GM10248 (cell line): ENCODE data around the gene CRIP2.

Experiments used
- CTCF ChIA-PET: fragments of 300-600 bp; sonication (Branson Sonifier 250); formaldehyde crosslinking; extraction: SDS; loops from one replicate; lab custom pipeline; 2021; ENCODE audit warnings: antibody characterized with exemption; lab: Yijun Ruan, JAX
- POLR2A ChIA-PET: fragments of 350-650 bp; sonication (Branson Sonifier 250); formaldehyde crosslinking; extraction: SDS; loops from one replicate; lab custom pipeline; 2020; ENCODE audit warnings: antibody characterized with exemption; lab: Yijun Ruan, JAX
- DNase-seq: peaks from one replicate; pipeline ENCODE4 v3.0.0; 2012; ENCODE audit errors: extremely low spot score
- TF ChIP-seq, protein P1 (sequence below): IDR thresholded peaks from 2 replicates; pipeline ENCODE4 v1.5.1; 2012; ENCODE audit warnings: mild to moderate bottlenecking, low read depth; ENCODE audit errors: extremely low read depth, missing control alignments, control extremely low read depth

The CRIP2 gene

DNA sequence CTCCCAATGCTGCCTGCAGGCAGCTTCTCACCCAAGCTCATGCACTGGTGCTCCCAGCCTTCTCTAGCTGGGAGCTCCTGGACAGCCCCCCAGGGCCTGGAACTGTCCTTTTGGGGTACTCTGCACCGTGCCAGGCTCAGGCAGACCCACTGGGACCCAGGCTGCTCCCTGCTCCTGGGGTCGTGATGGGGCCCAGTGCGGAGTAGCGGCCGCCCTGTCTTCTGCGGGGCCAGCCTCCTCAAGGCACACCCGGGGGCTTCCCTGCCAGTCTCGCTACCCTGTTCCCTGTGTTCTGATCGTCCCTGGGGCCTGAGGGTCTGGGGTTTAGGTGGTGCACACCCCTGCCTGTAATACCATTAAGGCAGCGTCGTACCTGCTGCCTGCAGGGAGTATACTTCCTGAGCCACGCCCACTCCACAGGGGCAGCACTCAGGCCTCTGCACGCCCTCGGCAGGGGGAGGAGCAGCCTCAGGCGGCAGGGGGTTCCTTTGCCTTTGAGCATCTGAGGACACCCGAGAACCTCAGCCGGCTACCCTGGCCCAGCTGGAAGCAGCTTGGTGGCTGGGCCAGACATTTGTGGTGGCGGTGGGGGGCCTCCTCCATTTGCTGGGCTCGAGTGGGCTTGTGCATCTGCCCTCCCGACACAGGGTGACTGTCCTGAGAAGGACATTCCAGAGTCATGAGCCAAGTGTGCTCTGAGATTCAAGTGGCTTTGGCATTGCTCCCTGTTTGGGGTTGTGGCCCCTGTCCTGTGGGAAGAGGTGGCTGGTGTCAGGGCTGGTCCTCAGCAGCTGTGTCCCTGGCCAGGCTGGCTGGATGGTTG lies 9.2 kb upstream of the CRIP2 start:
- POLR2A ChIA-PET: no interaction called here
- no peak for DNase-seq
- TF ChIP-seq, protein P1, sequence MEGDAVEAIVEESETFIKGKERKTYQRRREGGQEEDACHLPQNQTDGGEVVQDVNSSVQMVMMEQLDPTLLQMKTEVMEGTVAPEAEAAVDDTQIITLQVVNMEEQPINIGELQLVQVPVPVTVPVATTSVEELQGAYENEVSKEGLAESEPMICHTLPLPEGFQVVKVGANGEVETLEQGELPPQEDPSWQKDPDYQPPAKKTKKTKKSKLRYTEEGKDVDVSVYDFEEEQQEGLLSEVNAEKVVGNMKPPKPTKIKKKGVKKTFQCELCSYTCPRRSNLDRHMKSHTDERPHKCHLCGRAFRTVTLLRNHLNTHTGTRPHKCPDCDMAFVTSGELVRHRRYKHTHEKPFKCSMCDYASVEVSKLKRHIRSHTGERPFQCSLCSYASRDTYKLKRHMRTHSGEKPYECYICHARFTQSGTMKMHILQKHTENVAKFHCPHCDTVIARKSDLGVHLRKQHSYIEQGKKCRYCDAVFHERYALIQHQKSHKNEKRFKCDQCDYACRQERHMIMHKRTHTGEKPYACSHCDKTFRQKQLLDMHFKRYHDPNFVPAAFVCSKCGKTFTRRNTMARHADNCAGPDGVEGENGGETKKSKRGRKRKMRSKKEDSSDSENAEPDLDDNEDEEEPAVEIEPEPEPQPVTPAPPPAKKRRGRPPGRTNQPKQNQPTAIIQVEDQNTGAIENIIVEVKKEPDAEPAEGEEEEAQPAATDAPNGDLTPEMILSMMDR: no peak
- CTCF ChIA-PET: interaction anchor here (4.0 kb wide), 1 partner anchor 24 kb away, joined by 13 read pairs; no protein-coding TSS in a partner anchor

DNA sequence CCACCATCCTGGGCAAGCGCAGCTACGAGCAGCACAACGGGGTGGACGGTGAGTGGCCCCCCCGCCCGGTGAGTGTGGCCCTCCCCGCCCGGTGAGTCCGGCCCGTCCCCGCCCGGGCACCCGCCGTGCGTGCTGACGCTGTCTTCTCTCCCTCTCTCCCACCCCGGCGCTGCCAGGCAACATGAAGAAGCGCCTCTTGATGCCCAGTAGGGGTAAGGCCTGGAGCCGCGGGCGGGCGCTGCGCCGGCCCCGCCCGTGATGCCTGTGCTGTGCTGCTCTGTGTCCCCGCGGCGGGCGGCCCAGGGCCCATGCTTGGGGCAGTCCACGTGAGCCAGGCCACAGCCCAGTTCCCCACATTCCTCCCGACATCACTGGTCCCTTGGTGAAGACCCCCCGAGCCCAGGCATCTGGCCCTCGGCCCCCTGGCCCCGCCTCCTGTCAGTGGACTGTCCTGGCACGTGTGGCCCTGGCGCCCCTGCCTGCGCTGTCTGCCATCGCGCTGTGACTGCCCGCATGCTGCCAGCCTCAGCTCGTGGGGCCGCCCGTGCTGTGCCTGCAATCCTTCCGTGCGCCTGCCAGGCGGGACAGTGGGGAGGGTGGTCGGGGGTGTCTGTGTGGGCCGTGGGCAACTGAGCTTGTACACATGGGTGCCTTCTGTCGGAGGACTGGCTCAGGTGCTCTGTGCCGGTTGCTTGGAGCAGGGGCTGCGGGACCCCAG lies 7.9 kb upstream of the CRIP2 start:
- TF ChIP-seq, protein P1: no peak
- no peak for DNase-seq
- ChIA-PET CTCF (interaction anchor here (4.0 kb wide), 1 partner anchor 23 kb away, joined by 13 read pairs; no protein-coding TSS in a partner anchor), POLR2A (no interaction called here)

DNA sequence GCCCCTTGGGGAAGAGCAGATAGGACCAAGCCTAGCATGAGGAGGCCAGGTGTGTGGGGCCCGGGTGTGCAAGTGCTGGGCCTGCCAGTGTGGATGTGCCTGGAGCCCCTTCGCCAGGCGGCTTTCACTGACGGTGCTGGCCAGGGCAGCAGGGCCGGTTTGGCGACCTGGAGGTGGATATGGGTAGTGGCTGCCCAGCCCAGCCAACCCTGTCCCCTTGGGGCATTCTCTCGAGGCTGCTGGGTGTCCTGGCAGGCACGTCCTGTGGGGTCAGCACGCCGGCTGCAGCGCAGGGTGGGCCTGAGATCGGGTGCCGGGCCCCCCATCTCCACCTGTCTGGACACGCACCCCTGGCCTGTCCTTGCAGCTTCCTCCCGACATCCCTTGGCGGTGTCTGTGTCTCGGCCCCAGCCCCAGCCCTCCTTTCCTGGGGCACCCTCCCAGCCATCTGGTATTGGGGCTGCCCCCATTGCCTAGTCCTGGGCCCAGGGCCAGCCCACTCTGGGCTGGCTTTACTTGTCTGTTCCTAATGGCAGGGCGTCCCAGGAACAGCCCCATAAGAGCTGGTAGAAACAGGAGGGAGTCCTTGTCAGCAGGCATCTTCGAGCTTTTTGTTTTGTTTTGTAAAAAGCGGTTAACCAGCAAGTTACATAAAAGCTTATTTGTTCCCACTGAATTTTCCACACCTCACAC lies 7.2 kb upstream of the CRIP2 start:
- ChIA-PET POLR2A (no interaction called here), CTCF (interaction anchor here (1.7 to 4.0 kb wide), 2 partner anchors 14 to 22 kb away, joined by 10 to 13 read pairs; no protein-coding TSS in a partner anchor)
- no peak for DNase-seq
- TF ChIP-seq, protein P1: no peak

DNA sequence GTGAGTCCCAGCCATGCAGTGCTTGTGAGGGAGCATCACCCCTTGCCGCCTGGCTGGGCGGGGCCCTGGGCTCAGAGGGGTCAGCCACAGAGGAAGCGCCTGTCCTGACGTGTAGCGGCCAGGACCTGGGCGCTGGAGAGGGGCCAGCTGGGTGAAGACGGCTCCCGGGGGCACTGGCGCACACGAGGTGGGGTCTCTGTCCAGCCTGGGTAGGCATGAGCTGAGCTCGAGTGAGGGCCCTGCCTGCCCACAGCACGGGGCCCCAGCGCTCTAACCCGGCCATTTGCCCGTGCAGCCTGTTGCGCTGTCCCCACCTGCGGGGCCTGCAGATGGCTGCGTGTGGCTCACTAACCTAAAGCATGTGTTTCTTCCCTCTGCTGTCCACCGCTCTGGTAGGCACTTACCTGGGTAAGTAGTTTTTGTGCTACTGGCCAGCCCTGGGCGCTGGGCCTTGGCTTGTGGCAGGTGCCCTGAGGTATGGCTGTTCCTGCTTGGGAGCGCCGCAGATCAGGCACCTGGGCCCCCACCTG lies 6.6 kb upstream of the CRIP2 start:
- CTCF ChIA-PET: interaction anchor here (1.7 to 4.0 kb wide), 2 partner anchors 13 to 22 kb away, joined by 10 to 13 read pairs; no protein-coding TSS in a partner anchor
- TF ChIP-seq, protein P1: no peak
- DNase-seq: no peak
- POLR2A ChIA-PET: no interaction called here

DNA sequence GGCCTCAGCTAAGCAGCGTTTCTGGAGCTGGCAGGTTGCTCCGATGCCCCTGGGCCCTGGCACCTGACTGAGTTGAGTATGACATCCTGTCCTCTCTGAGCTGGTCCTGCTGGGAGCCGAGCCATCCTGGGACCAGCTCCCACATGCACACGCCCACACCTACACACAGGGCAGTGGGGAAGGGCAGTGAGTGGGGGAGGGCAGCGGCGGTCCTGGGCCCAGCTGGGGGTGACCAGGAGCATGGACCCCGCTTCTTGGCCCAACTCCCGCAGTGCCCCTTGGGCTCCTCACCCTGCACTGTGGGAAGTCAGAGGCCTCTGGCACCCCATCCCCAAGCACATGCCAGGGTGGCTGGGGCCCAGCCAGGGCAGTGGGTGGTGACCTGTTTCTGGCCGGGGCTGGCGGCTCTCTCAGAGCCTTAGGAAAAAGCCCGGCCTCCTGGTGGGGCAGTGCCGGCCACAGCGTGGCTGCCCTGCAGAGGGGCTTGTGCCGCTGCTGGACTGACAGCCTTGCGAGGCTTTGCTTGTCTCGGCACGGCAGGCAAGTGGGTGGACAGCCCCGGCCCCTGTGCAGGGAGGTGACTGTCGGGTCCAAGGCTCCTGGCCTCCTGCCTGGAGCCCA lies 5.9 kb upstream of the CRIP2 start:
- CTCF ChIA-PET: interaction anchor here (1.1 to 4.9 kb wide), 4 partner anchors 12 to 21 kb away, joined by 3 to 35 read pairs (median 12); no protein-coding TSS in a partner anchor
- DNase-seq: no peak
- POLR2A ChIA-PET: no interaction called here
- TF ChIP-seq, protein P1: no peak
